GM18868 (cell line): ENCODE results near the gene AOC3.
"Not testable (repeated sequence)": the region's sequence is repeated elsewhere in the genome, so short reads cannot be mapped to it uniquely, and the experiment has no call there.

Source experiments
- ATAC-seq: cut with Tn5 transposase; IDR thresholded peaks from one replicate; pipeline ENCODE4 v1.9.1; 2021; ENCODE audit warnings: mild to moderate bottlenecking, moderate library complexity; ENCODE audit not compliant: unreplicated experiment

AOC3 gene

DNA sequence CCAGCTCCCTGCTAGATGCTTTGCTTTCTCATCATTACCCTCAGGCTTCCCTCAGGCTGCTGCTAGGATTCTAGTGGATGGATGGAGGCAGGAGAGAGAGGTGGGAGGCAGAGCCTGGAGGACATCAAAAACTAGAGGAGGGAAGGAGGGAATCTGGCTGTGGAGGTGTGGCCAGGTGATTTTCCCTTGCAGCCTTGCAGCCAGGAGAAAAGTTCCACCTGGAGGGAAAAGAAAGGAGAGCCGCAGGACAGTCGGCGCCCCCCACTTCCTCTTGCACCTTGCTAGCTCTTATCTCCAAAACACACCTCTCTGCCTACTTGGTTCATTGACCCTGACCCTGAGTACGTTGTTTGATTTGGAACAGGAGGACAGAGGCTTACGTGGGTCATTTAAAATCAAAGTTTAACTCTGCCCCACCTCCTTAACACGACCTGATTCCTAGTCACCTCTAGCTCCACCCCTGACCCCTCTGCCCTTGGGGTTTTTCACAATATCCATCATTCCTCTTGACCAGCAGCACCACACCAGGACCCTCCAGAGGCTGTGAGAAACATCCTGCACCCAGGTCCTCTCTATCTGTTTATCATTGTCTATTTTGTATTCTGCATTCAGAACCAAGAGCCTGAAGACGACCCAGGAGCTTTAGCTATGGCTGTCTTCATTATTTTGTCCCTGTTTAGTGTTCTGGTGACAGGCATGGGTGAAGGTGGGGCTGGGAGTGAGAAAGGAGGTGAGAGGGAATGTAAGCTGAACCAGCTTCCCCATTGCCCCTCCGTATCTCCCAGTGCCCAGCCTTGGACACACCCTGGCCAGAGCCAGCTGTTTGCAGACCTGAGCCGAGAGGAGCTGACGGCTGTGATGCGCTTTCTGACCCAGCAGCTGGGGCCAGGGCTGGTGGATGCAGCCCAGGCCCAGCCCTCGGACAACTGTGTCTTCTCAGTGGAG, 15.9 kb downstream of the AOC3 start:
- no peak for ATAC-seq

DNA sequence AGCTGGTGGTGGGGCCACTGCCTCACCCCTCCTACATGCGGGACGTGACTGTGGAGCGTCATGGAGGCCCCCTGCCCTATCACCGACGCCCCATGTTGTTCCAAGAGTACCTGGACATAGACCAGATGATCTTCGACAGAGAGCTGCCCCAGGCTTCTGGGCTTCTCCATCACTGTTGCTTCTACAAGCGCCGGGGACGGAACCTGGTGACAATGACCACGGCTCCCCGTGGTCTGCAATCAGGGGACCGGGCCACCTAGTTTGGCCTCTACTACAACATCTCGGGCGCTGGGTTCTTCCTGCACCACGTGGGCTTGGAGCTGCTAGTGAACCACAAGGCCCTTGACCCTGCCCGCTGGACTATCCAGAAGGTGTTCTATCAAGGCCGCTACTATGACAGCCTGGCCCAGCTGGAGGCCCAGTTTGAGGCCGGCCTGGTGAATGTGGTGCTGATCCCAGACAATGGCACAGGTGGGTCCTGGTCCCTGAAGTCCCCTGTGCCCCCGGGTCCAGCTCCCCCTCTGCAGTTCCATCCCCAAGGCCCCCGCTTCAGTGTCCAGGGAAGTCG, 16.8 kb downstream of the AOC3 start:
- ATAC-seq: not testable (repeated sequence)

DNA sequence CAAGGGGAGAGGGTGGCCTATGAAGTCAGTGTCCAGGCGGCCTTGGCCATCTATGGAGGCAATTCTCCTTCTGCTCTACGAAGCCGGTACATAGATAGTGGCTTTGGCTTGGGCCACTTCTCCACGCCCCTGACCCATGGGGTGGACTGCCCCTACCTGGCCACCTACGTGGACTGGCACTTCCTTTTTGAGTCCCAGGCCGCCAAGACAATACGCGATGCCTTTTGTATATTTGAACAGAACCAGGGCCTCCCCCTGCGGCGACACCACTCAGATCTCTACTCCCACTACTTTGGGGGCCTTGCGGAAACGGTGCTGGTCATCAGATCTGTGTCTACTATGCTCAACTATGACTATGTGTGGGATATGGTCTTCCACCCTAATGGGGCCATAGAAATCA, 17.3 kb downstream of the AOC3 start:
- no peak for ATAC-seq

DNA sequence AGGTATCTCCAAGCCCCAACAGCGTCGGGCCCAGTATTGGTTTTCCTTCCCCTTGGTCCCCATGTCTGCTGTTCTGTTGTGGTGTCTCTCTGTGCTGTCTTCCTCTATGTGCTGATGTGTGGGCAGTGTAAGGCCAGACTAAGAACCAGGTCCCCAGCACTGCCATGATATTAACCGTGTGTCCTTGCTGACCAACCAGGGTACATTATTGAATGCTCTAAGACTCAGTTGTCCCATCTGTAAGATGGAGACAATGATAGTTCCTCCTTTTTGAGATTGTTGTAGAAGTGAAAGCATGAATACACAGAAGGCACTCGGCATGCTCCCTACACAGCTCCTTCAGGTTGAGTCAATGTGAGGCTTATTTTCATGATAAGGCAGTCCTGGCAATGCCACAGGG, 20.6 kb downstream of the AOC3 start:
- no peak for ATAC-seq

DNA sequence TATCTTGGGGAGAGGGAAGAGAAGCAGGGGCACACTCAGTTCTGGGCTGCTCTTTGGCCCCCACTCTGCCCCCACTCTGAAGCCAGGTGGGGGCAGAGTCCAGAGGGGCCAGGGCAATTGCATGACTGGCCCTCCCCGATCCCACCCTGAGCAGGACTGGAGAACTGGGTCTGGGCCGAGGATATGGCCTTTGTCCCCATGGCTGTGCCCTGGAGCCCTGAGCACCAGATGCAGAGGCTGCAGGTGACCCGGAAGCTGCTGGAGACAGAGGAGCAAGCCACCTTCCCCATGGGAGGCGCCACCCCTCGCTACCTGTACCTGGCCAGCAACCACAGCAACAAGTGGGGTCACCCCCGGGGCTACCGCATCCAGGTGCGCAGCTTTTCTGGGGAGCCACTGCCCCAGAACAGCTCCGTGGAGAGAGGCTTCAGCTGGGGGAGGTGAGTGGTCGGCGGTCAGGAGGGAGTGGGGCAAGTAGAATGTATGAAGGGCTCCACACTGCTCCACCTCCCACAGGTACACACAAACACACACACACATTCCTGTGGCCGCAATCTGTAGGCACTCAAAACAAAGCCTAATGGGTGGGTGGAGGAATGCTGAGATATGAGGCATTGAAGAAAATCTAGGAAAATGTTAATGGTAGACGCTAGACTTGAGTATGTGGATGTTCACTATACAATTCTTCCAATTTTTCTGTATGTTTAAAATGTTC, 21.4 kb downstream of the AOC3 start:
- ATAC-seq: no peak

DNA sequence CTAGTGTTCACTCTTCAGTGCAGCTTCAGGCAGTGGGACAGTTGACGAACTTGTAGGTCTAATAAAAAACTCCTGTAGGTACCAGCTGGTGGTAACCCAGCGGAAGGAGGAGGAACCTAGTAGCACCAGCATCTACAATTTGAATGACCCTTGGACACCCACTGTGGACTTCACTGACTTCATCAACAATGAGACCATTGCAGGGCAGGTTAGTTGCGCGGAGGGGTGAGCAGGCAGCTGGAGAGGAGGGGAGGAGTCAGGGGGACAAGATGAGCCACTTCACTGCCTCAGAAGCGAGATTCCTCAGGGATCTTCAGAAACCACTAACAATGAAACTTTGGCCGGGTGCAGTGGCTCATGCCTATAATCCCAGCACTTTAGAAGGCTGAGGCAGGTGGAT, 22.3 kb downstream of the AOC3 start:
- ATAC-seq: no peak

GRCh38 chr17:42873932-42874695, 23.1 kb downstream of the AOC3 start:
- not testable (repeated sequence) for ATAC-seq

DNA sequence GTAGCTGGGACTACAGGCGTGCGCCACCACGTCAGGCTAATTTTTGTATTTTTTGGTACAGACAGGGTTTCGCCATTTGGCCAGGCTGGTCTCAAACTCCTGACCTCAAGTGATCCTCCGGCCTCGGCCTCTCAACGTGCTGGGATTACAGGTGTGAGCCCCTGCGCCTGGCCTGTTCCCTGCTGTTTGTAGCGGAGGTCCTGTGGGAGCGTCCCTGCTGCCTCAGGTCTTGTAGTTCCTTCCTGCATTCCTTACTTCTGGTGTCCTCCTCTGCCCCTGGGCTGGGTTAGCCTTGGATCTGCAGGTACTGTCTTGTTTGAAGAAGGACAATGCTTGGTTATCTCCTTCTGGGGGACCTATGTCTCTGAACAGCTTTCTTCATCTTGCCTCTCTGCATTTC, 26.0 kb downstream of the AOC3 start:
- no peak for ATAC-seq

DNA sequence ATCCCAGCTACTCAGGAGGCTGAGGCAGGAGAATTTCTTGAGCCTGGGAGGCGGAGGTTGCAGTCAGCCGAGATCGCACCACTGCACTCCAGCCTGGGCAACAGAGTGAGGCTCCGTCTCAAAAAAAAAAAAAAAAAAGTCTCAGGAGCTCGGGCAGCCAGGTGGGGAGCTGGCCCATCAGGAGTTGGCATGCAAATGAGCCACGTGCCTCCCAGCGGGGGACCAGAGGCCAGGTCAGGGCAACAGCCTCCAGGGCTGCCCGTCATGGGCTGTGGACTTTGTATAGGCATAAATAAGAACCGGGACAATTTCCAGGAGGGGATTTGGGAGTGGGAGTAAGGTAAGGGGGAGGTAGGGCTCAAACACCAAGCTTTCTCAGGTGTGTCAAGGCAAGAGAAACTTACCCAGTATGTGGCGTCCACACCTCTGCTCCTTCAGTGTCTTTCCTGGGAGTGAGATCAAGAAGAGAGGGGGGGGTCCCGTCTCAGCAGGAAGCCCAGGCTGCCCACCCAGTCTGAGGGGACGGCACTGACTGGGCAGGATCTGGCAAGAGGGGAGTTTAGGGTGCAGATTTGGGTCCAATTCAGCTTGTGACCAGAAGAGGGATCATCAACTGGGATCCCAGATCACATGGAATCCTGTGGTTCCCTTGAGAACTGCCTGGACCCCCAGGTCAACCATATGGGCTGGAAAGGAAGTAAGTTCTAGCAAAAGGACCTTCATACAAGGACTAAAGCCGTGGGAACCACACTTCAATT, 27.3 kb downstream of the AOC3 start:
- no peak for ATAC-seq

DNA sequence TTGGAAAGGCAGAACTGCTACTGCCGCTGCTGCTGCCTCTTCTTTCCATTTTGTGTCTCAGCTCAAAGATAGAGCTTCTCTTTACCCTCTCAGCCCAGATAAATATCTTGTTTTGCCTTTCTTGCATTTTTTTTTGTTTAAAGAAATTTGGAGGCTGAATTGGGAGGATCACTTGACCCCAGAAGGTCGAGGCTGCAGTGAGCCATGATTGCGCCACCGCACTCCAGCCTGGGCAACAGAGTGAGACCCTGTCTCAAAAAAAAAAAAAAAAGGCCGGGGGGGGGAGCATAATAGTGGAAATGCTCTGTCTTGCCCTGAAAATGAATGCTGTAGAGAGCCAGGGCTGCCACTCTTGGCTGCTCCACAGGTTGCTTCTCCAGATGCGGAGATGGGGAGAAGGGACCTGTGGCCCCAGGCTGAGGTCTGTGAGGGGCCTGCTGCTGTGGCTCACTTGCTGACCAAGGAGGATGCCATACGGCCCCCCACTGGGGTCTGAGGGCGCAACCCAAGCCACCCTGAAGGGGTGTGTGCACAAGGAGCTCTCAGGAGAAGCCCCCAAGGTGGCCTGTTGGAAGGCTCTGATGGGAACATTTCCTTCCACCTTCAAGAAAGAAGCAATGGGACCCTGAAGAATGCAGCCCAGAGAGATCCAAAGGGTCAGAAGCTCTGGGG, 28.1 kb downstream of the AOC3 start:
- no peak for ATAC-seq

GRCh38 chr17:42879596-42879985, 28.6 kb downstream of the AOC3 start:
- no peak for ATAC-seq

- no peak for ATAC-seq
Measured at GRCh38 chr17:42880776-42881310, 29.8 kb downstream of the AOC3 start.

- ATAC-seq: not testable (repeated sequence)
Measured at GRCh38 chr17:42881706-42882105, 30.7 kb downstream of the AOC3 start.

DNA sequence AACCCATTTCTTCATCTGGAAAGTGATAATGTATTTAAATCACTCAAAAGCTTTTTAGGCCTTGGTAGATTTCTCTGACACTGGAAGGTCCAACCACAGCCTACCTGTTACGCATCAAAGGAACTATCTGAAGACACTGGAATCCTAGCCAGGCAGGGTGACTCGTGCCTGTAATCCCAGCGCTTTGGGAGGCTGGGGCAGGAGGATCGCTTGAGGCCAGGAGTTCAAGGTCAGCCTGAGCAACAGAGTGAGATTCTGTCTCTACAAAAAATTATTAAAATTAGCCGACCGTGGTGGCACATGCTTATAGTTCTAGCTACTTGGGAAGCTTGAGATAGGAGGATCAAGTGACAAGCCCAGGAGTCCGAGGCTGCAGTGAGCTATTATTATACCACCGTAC, 31.2 kb downstream of the AOC3 start:
- ATAC-seq: no peak

DNA sequence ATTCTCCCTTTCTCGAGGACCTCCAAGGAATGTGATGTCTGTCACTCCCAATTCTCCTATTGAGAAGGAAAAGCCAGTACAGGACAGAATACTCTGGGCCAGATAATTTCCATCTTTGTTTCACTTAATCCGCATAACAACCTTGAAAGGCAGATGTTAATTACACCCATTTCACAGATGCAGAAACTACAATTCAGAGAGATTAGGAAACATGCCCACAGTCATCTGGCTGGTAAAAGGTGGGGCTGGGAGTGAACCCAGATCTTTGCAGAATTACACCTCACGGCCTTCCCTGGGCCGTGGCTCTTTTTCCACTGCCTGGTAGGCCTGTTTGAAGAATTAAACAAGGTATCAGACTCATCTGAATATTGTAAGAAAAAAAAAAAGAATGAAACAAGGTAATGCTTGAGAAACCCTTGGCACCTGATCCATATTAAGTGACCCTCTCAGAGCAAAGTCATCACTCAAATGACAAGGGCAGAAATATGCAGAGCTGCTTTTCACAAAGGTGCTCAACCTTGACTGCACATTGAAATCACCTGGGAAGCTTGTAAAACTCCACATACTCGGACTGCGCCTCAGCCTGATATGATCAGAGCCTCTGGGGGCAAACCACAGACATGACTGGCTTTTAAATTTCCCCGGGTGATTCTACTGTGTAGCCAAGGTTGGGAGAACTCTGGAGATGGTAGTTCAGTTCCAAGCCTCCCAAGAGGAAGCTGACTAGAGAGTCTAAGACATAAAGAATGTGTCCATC, 33.0 kb downstream of the AOC3 start:
- no peak for ATAC-seq

DNA sequence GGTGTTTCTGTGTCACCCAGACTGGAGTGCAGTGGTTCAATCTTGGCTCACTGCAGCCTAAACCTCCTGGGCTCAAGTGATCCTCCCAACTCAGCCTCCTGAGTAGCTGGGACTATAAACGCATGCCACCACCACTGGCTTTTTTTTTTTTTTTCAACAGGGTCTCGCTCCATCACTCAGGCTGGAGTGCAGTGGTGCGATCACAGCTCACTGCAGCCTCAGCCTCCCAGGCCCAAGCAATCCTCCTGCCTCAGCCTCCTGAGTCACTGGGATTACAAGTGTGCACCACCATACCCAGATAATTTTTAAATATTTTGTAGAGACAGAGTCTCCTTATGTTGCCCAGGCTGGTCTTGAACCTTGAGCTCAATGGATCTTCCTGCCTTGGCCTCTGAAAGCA, 34.8 kb downstream of the AOC3 start:
- not testable (repeated sequence) for ATAC-seq

GRCh38 chr17:42886283-42887176, 35.5 kb downstream of the AOC3 start:
- ATAC-seq: no peak

DNA sequence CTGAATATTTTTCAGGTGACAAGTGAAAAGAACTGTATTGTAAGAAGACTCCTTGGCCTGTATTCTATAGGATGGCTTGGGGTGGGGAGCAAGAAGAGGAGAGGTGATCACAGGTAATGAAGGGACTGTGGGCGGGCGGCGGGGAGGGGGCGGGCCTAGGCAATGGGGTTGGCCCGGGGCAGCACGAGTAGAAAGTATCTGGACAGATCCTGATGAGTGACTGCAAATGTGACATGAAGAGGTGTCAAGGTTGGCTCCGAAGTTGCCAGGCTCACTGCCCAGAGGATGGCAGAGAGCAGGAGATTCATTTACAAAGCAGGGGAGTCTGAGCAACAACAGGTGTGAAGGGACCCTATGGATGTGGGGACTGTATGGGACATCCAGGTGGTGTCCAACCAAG, 38.8 kb downstream of the AOC3 start:
- ATAC-seq: no peak
